GM19397 (cell line): ENCODE measurements around the gene SLC6A18.

Experiments used
- ATAC-seq: cut with Tn5 transposase; IDR thresholded peaks from one replicate; pipeline ENCODE4 v1.9.1; 2021; ENCODE audit warnings: mild to moderate bottlenecking, moderate library complexity; ENCODE audit not compliant: unreplicated experiment

SLC6A18 gene

GRCh38 chr5:1230551-1230950, 5.4 kb downstream of the SLC6A18 start:
- no peak for ATAC-seq

GRCh38 chr5:1231354-1231905, 6.2 kb downstream of the SLC6A18 start:
- no peak for ATAC-seq

- no peak for ATAC-seq
Observed at GRCh38 chr5:1232780-1233179, 7.6 kb downstream of the SLC6A18 start.

GRCh38 chr5:1235379-1235778, 10.2 kb downstream of the SLC6A18 start:
- ATAC-seq, result no peak

GRCh38 chr5:1235838-1236237, 10.7 kb downstream of the SLC6A18 start:
- ATAC-seq, result no peak

GRCh38 chr5:1239505-1240251, 14.5 kb downstream of the SLC6A18 start:
- no peak for ATAC-seq

- ATAC-seq, result no peak
Observed at GRCh38 chr5:1240496-1241260, 15.5 kb downstream of the SLC6A18 start.

GRCh38 chr5:1241509-1242080, 16.4 kb downstream of the SLC6A18 start:
- no peak for ATAC-seq

GRCh38 chr5:1242733-1243486, 17.7 kb downstream of the SLC6A18 start:
- no peak for ATAC-seq

GRCh38 chr5:1243487-1244130, 18.4 kb downstream of the SLC6A18 start:
- no peak for ATAC-seq

GRCh38 chr5:1244255-1244654, 19.1 kb downstream of the SLC6A18 start:
- ATAC-seq, result no peak

GRCh38 chr5:1244976-1245375, 19.8 kb downstream of the SLC6A18 start:
- ATAC-seq, result no peak

GRCh38 chr5:1245905-1246576, 20.9 kb downstream of the SLC6A18 start:
- ATAC-seq, result no peak

GRCh38 chr5:1246711-1247431, 21.7 kb downstream of the SLC6A18 start:
- ATAC-seq, result no peak

- ATAC-seq, result no peak
Observed at GRCh38 chr5:1247811-1248210, 22.6 kb downstream of the SLC6A18 start.

GRCh38 chr5:1249366-1250280, 24.4 kb downstream of the SLC6A18 start:
- no peak for ATAC-seq

GRCh38 chr5:1251678-1252580, 26.7 kb downstream of the SLC6A18 start:
- no peak for ATAC-seq
